HG03039 (cell line): ENCODE data around the gene MACC1.
"Not testable (repeated sequence)": the region's sequence is repeated elsewhere in the genome, so short reads cannot be mapped to it uniquely, and the experiment has no call there.

Experiments
- ATAC-seq: cut with Tn5 transposase; IDR thresholded peaks from one replicate; pipeline ENCODE4 v1.9.1; 2021; ENCODE audit warnings: mild to moderate bottlenecking, moderate library complexity; ENCODE audit not compliant: unreplicated experiment

Gene MACC1

DNA sequence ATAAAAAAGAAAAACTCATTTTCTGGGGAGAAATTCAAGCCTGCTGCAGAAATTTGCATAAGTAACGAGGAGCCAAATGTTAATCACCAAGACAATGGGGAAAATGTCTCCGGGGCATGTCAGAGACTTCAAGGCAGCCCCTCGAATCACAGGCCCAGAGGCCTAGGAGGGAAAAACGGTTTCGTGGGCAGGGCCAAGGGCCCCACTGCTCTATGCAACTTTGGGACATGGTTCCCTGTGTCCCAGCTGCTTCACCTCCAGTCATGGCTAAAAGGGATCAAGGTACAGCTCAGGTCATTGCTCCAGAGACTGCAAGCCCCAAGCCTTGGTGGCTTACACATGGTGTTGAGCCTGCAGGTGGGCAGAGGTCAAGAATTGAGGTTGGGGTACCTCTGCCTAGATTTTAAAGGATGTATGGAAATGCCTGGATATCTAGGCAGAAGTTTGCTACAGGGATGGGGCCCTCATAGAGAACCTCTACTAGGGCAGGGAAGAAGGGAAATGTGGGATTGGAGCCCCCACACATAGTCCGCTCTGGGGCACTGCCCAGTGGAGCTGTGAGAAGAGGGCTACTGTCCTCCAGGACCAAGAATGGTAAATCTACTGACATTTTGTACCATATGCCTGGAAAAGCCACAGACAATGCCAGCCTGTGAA lies 8.4 kb downstream of the MACC1 start:
- no peak for ATAC-seq

- not testable (repeated sequence) for ATAC-seq
Observed at GRCh38 chr7:20207811-20208210, 9.4 kb downstream of the MACC1 start.

DNA sequence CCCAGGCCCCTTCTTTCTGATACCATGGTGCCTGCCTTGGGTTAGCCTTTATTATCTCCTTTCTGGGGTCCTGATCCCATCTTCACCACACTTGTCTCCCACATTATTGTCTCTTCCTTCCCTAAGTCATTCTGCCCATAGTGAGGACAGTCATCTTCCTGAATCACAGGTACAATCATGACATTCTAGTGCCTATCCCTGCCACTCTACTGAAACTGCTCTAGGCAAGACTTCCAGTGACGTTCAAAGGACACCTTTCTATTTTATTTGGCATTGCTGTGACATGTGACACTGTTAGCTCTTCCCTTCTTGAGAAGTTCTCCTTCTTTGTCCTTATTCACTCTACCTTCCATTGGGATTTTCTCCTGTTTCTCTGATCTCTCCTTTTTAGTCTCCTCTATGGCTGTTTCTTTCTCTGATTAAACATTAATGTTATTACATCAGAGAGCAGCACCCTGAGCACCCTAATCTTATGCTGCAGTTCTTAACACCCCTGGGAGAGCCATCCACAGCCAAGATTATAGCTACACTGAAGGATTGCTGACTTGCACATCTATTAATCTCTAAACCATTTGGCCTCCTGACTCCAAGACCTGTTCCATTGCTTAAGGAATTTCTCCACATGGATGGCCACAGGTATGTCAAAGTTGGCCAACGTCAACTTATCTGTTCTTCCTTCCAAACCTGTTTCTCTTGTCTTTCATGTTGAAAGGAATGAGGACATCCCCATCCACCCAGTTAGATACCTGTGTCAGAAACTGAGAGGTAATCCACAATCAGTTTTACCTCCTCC lies 10.9 kb downstream of the MACC1 start:
- no peak for ATAC-seq

- ATAC-seq, result no peak
Observed at GRCh38 chr7:20203316-20203715, 13.9 kb downstream of the MACC1 start.

DNA sequence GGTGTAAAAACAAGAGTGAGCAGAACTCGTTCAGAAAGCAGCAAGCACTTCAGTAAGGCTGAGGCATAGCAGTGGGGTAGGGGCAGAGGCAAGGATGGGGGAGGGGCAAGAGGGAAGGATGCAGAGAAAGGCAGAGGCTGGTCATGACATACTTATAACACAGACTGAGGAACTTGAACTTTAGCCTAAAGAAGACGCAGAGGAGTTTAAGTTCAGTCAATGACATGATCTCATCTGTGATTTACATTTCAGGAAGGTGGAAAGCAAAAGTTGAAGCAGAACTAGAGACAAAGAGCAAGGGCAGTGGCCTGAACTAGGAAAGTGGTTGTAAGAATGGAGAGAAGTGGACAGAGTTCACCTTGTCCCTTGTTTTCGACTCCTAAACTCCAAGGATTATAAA lies 15.8 kb downstream of the MACC1 start:
- no peak for ATAC-seq

GRCh38 chr7:20200971-20201370 lies 16.2 kb downstream of the MACC1 start:
- no peak for ATAC-seq

- no peak for ATAC-seq
Observed at GRCh38 chr7:20200361-20200760, 16.8 kb downstream of the MACC1 start.

- ATAC-seq, result peak; percentile 85
Observed at GRCh38 chr7:20199015-20199737, 18.0 kb downstream of the MACC1 start.

DNA sequence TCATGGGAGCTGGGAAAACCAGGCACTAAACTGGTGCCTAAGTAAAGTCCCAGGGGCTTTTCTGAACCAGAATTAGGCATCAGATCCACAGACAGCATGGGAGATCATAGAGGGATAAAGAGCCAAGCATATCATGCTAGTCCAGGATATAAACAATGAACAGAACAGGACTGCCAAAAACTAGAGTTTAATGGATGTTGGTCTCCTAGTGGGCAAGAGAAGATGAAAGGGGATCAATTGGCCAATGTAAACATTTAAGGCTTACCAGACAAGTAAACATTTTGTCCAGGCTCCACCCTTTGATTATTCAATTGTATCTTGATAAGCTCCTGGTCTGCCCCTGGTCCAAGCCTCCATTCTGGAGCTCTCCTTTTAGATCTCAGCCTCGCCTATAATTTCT lies 18.9 kb downstream of the MACC1 start:
- no peak for ATAC-seq

- no peak for ATAC-seq
Observed at GRCh38 chr7:20197837-20198236, 19.3 kb downstream of the MACC1 start.

- ATAC-seq, result no peak
Observed at GRCh38 chr7:20197125-20197748, 19.9 kb downstream of the MACC1 start.

DNA sequence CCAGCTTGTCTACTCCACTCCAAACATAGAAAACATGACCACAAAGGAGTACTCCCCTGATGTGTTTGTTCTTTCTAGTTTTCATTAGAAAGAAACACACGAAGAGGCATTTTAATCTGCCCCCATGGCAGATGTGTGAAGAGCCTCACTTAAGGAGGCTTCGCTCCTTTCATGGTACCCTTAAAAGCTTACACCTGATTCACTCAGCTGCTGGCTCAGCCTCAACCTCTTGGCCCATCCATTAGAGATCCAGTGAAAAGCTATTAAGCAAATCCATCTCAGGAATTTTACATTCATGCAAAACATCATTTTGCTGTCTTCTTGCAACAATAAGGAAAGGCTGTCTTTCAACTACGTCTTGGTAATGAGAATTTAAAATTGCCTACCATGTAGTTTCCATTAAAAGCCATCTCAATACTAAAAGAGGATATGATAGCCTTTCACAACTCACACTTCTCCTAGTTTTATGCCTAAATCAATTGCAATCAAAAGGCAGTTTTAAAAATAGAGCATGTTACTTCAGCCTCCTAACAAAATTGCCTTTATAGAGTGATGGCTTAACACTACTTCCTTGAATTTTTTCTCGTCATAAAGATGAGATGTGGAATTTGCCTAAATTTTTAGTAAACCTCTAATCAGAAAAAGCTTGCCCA lies 22.7 kb downstream of the MACC1 start:
- no peak for ATAC-seq

- ATAC-seq, result no peak
Observed at GRCh38 chr7:20193873-20194272, 23.3 kb downstream of the MACC1 start.

GRCh38 chr7:20193242-20193777 lies 23.9 kb downstream of the MACC1 start:
- ATAC-seq, result peak; percentile 54

GRCh38 chr7:20191391-20191869 lies 25.8 kb downstream of the MACC1 start:
- ATAC-seq, result no peak

GRCh38 chr7:20190560-20191390 lies 26.4 kb downstream of the MACC1 start:
- no peak for ATAC-seq

DNA sequence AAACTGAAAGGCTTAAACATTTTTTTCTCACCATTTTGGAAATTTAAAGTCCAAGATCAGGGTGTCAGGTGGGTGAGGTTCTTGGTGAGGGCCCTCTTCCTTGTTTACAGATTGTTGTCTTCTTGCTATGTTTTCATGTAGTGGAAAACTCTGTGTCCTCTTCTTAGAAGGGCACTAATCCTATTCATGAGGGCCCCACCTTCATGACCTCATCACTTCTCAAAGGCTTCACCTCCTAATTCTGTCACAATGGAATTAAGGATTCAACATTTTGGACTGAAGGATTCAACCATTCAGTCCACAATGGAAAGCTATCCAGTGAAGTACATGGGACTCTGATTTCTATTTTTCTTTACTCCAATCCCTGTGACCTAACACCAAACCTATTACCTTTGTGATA lies 27.3 kb downstream of the MACC1 start:
- no peak for ATAC-seq

DNA sequence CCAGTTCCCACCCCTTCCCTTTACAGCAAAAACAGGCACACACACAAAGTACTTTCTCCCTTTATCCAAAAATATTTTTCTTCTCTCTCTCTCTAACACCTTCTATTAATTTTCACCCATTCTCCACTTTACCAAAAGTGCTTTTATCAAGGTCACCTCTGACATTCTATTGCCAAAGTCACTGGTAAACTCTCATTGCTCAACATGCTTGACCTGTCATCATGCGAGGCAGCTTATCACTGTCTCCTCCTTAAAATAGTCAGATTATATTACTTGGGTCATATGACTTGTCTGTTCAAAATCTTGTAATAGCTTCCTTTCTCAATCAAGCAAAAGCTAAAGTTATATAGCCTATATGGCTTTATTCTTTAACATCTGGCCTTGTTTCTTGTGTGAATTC lies 28.6 kb downstream of the MACC1 start:
- no peak for ATAC-seq

GRCh38 chr7:20187850-20188249 lies 29.3 kb downstream of the MACC1 start:
- not testable (repeated sequence) for ATAC-seq

- no peak for ATAC-seq
Observed at GRCh38 chr7:20185988-20186387, 31.2 kb downstream of the MACC1 start.
